Fibroblast of lung (primary cell): ENCODE measurements around the gene RAB20. TPM values are rescaled to one million over a fixed set of nuclear protein-coding genes. Genes with fewer than 3 reads are reported as not detected.

Experiments
- DNase-seq, 2 donors: peaks; one replicate each; pipeline versions ENCODE4 v3.0.0 to v3.0.0-alpha.2; 2010; ENCODE audit warnings: low read depth in 2 of 2
- H2AFZ ChIP-seq: 2 replicates; pipeline ENCODE4 v1.5.1; 2012; ENCODE audit warnings: low read length, control low read depth, inconsistent platforms
- H3K27ac ChIP-seq: 2 replicates; pipeline ENCODE4 v1.5.1; 2011; ENCODE audit warnings: low read length, control low read depth; ENCODE audit not compliant: insufficient read depth
- H3K27me3 ChIP-seq: 2 replicates; pipeline ENCODE4 v1.5.1; 2011; ENCODE audit warnings: mild to moderate bottlenecking, low read length; ENCODE audit not compliant: control insufficient read depth, insufficient read depth
- H3K36me3 ChIP-seq: 2 replicates; pipeline ENCODE4 v1.5.1; 2011; ENCODE audit warnings: low read length; ENCODE audit not compliant: control insufficient read depth, insufficient read depth
- H3K4me1 ChIP-seq: 2 replicates; pipeline ENCODE4 v1.5.1; 2011; ENCODE audit warnings: low read length; ENCODE audit not compliant: control insufficient read depth, insufficient read depth; ENCODE audit errors: extremely low read depth
- H3K4me2 ChIP-seq: 2 replicates; pipeline ENCODE4 v1.5.1; 2011; ENCODE audit warnings: low read length, control low read depth; ENCODE audit not compliant: insufficient read depth; ENCODE audit errors: extremely low read depth
- H3K4me3 ChIP-seq, 4 experiments: fragments of 200-600 bp in 1 of 4; sonication (generic) in 1 of 4; replicated peaks in 1 of 4; 2 replicates each; pipeline ENCODE4 v1.5.1; 2011 to 2016; ENCODE audit warnings: low read length in 4 of 4, low read depth in 3 of 4, mild to moderate bottlenecking in 3 of 4, control low read depth in 2 of 4, inconsistent platforms in 1 of 4, mixed read lengths in 1 of 4; ENCODE audit not compliant: insufficient read depth in 1 of 4; ENCODE audit errors: control extremely low read depth in 1 of 4
- H3K79me2 ChIP-seq: 2 replicates; pipeline ENCODE4 v1.5.1; 2012; ENCODE audit warnings: mild to moderate bottlenecking, low read length, inconsistent platforms; ENCODE audit not compliant: control insufficient read depth, insufficient read depth
- H3K9ac ChIP-seq: 2 replicates; pipeline ENCODE4 v1.5.1; 2011; ENCODE audit warnings: mild to moderate bottlenecking, low read length, control low read depth; ENCODE audit not compliant: insufficient read depth
- H3K9me3 ChIP-seq: 2 replicates; pipeline ENCODE4 v1.5.1; 2012; ENCODE audit warnings: low read depth, low read length; ENCODE audit not compliant: control insufficient read depth, insufficient read depth
- H4K20me1 ChIP-seq: 2 replicates; pipeline ENCODE4 v1.5.1; 2011; ENCODE audit warnings: low read length; ENCODE audit not compliant: control insufficient read depth, insufficient read depth; ENCODE audit errors: extremely low read depth
- EZH2 ChIP-seq: IDR thresholded peaks from 2 replicates; pipeline ENCODE4 v1.5.1; 2012; ENCODE audit warnings: low read length, control low read depth, mild to moderate bottlenecking; ENCODE audit errors: missing control alignments
- polyA plus RNA-seq, 2 donors: library from polyadenylated mRNA; depleted of rRNA in 1 of 2; stranded (reverse) in 1 of 2; unstranded in 1 of 2; fragments of >200 nt; gene quantifications; 2 replicates each; pipeline ENCODE4 v1.2.1, GENCODE V29; 2011 to 2012; ENCODE audit warnings: missing spikeins in 1 of 2
- total RNA-seq: library from RNA; depleted of rRNA; stranded (reverse); fragments of >200 nt; gene quantifications from 2 replicates; pipeline ENCODE4 v1.2.1, GENCODE V29; 2014
- TF ChIP-seq, protein P1 (sequence below), 2 donors: IDR thresholded peaks in 1 of 2; conservative IDR thresholded peaks in 1 of 2; 1 replicate in 1 of 2; 2 replicates in 1 of 2; pipeline ENCODE4 v1.5.1; 2011 to 2012; ENCODE audit warnings: low read length in 2 of 2, control low read depth in 1 of 2, inconsistent platforms in 1 of 2, low read depth in 1 of 2, mild to moderate bottlenecking in 1 of 2

Gene RAB20
- total and polyA plus RNA-seq, 2 donors (not counting 1 experiment from before 2014, with no cell fraction given): 3.5 to 4.3 TPM

DNA sequence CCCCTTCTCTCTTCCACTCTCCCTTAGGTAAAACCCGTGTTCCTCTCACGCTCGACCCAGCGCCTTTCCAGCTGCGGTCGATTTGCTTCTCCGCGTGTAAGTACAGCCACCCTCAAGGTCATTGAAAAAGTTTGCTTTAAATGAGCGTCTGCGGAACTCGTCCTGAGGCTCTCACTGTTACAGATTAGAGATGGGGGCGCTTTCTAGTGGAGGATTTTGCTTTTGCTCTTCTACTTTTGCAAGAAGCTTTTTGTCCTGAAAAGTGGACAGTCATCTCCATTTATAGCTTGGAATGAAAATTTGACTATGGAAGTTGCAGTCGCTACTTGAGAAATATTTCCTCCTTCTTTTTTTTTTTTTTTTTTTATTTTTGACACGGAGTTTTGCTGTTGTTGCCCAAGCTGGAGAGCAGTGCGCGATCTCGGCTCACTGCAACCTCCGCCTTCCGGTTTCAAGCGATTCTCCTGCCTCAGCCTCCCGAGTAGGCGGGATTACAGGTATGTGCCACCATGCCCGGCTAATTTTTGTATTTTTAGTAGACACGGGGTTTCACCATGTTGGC, 595 bp upstream of the RAB20 start:
- no peaks in the 10 kb centered on the region for H3K79me2 ChIP-seq
- DNase-seq: peak in 1 of 2 donors; percentile 62
- no peaks in the 10 kb centered on the region for H3K27me3 ChIP-seq
- H2AFZ ChIP-seq: peak overlapping the region; percentile 77
- H3K9me3 ChIP-seq: no peaks in the 10 kb centered on the region
- TF ChIP-seq, protein P1, sequence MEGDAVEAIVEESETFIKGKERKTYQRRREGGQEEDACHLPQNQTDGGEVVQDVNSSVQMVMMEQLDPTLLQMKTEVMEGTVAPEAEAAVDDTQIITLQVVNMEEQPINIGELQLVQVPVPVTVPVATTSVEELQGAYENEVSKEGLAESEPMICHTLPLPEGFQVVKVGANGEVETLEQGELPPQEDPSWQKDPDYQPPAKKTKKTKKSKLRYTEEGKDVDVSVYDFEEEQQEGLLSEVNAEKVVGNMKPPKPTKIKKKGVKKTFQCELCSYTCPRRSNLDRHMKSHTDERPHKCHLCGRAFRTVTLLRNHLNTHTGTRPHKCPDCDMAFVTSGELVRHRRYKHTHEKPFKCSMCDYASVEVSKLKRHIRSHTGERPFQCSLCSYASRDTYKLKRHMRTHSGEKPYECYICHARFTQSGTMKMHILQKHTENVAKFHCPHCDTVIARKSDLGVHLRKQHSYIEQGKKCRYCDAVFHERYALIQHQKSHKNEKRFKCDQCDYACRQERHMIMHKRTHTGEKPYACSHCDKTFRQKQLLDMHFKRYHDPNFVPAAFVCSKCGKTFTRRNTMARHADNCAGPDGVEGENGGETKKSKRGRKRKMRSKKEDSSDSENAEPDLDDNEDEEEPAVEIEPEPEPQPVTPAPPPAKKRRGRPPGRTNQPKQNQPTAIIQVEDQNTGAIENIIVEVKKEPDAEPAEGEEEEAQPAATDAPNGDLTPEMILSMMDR (conservative IDR thresholded peaks at IDR 0.05 in 1 of 2, IDR thresholded peaks at IDR 0.05 in 1 of 2; ENCODE audit: low read depth in 1 of 2, low read length in 2 of 2): no peak
- TF ChIP-seq EZH2: no peak
- peak overlapping the region; percentile 62 for H3K9ac ChIP-seq
- peak overlapping the region; percentile 10 for H3K27ac ChIP-seq
- H3K4me2 ChIP-seq: peak overlapping the region; percentile 75
- H3K4me1 ChIP-seq: peaks cover 7% of the 10 kb centered on the region
- H3K36me3 ChIP-seq: no peaks in the 10 kb centered on the region
- peak overlapping the region; percentile 79 to 93 (median 90) for H3K4me3 ChIP-seq
- no peaks in the 10 kb centered on the region for H4K20me1 ChIP-seq

DNA sequence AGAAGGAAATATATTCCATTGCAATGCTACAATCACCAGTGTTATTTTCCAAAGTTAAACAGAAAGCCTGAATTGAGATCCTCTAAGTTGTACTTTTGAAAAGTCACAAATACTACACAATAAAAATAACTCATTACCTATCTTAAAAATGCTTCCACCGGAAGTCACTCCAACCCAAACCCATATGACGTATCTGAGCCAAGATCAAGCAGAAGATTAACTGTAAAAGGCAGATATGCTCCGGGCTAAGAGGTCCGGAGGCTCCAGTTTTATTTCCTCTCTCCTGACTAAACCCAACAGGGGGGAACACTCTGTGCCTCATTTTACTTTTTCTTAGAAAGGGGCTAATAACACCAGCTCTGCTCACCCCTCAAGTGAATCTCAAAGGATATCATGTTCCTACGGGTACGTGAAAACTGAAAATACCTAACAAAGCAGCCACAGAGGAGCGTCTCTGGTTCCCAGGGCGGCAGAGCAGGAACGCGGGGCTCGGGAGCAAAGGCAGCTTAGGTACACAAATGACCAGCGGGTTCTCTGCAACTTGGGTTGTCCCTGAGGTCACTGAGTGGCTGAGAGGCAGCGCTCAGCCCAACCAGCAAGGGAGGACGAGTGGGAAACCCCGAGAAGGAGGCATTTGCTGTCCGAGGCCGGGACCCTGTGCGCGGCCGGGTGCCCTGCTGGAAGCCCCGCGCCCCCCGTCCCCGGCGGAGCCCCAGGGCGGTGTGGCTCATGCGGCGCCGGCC, 750 bp downstream of the RAB20 start:
- Histone ChIP-seq H3K9ac (peak overlapping the region; percentile 58), H3K4me3 (peak overlapping the region; percentile 57 to 93 (median 75)), H3K9me3 (no peaks in the 10 kb centered on the region), H3K36me3 (no peaks in the 10 kb centered on the region), H3K27ac (peak overlapping the region; percentile 47), H3K4me2 (peak overlapping the region; percentile 82), H3K27me3 (no peaks in the 10 kb centered on the region), H3K4me1 (peaks cover 7% of the 10 kb centered on the region), H2AFZ (peak overlapping the region; percentile 80), H4K20me1 (no peaks in the 10 kb centered on the region), H3K79me2 (no peaks in the 10 kb centered on the region)
- TF ChIP-seq, protein P1 (conservative IDR thresholded peaks at IDR 0.05 in 1 of 2, IDR thresholded peaks at IDR 0.05 in 1 of 2; ENCODE audit: low read depth in 1 of 2, low read length in 2 of 2): no peak
- TF ChIP-seq EZH2: no peak
- peak in 1 of 2 donors; percentile 30 for DNase-seq

DNA sequence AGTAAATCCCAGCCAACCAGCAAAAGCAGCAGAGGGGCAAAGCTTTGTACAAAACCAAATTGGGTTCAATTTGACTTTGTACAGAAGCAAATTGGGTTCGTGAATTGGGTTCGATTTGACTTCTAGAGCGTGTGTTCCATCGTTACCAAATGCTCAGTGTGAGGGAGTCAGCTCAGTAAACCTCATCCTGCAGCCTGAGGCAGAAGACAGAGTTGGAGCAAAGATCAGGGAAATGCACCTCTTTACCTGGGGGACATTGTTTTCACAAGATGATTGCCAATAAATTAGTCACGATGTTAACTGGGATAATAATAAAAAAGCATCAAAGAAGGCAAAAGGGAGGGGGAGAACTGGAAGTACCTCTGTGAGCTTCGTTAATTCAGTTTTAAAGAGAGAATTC, 1.5 kb downstream of the RAB20 start:
- Histone ChIP-seq H2AFZ (peak overlapping the region; percentile 80), H4K20me1 (no peaks in the 10 kb centered on the region), H3K36me3 (no peaks in the 10 kb centered on the region), H3K4me2 (peak overlapping the region; percentile 85), H3K9me3 (no peaks in the 10 kb centered on the region), H3K4me3 (peak overlapping the region; percentile 28 to 57 (median 43)), H3K79me2 (no peaks in the 10 kb centered on the region), H3K27me3 (no peaks in the 10 kb centered on the region), H3K27ac (peak overlapping the region; percentile 19), H3K4me1 (peaks cover 7% of the 10 kb centered on the region), H3K9ac (no peak overlapping the region)
- TF ChIP-seq, protein P1 (conservative IDR thresholded peaks at IDR 0.05 in 1 of 2, IDR thresholded peaks at IDR 0.05 in 1 of 2; ENCODE audit: low read depth in 1 of 2, low read length in 2 of 2): no peak
- no peak for TF ChIP-seq EZH2
- no peak for DNase-seq
